GM10266 (cell line): ENCODE results near the gene FBLN2.

Source experiments
- DNase-seq: peaks from one replicate; pipeline ENCODE4 v3.0.0; 2012; ENCODE audit errors: extremely low spot score
- CTCF ChIP-seq: IDR thresholded peaks from 2 replicates; pipeline ENCODE4 v1.5.1; 2012; ENCODE audit warnings: mild to moderate bottlenecking, low read depth; ENCODE audit not compliant: control insufficient read depth, insufficient read depth; ENCODE audit errors: missing control alignments

The FBLN2 gene

GRCh38 chr3:13623101-13623654, 74.3 kb downstream of the FBLN2 start:
- DNase-seq: no peak
- no peak for TF ChIP-seq CTCF

GRCh38 chr3:13624021-13624420, 75.1 kb downstream of the FBLN2 start:
- TF ChIP-seq CTCF: no peak
- DNase-seq: no peak

- no peak for TF ChIP-seq CTCF
- DNase-seq: no peak
Measured at GRCh38 chr3:13624671-13625125, 75.8 kb downstream of the FBLN2 start.

GRCh38 chr3:13626396-13626795, 77.5 kb downstream of the FBLN2 start:
- TF ChIP-seq CTCF: no peak
- DNase-seq: no peak

- DNase-seq: no peak
- TF ChIP-seq CTCF: no peak
Measured at GRCh38 chr3:13626915-13627460, 78.1 kb downstream of the FBLN2 start.

- TF ChIP-seq CTCF: no peak
- DNase-seq: no peak
Measured at GRCh38 chr3:13627681-13628080, 78.8 kb downstream of the FBLN2 start.

GRCh38 chr3:13628432-13628831, 79.5 kb downstream of the FBLN2 start:
- TF ChIP-seq CTCF: no peak
- DNase-seq: no peak
